GM18870 (cell line): ENCODE measurements around the gene DDIT4.

Experiments
- ATAC-seq: cut with Tn5 transposase; IDR thresholded peaks from one replicate; pipeline ENCODE4 v1.9.1; 2021; ENCODE audit warnings: moderate library complexity; ENCODE audit not compliant: unreplicated experiment

The DDIT4 gene

DNA sequence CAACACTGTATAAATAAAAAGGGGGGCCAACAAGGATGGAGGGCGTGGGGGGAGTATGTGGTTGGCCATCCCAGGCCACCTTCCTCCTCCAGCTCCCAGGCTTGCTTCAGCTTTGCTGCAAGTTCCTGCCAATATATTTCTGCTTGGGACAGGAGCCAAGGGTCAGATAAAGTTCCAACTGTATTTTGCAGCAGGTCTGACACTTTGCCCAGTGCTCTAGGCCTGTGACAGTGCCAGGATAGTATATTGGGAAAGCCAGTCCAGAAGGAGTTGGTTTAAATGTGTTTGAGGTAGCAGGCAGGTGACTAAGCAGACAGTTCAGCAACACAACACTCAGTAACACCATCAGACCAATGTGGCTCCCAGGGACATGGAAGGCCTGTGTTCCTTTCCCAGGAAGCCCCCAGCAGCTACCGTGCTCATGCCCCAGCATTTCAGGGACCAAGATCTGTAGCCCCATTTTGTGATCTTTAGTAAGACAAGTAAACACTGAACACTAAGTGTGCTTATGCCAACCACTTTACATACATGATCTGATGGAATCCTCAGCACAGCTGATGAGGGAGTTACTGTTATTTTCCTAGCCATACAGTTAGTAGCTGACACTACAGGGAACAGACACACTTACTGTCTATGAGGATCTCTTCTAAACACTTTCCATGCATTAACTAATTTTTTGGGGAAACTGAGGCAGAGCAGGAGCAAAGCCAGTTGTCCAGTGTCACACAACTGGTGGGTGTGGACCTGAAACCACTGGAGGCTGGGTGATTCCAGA is 42.1 kb downstream of the DDIT4 start:
- ATAC-seq: no peak

- no peak for ATAC-seq
Observed at GRCh38 chr10:72316386-72316700, 42.6 kb downstream of the DDIT4 start.

- no peak for ATAC-seq
Observed at GRCh38 chr10:72316748-72317435, 43.2 kb downstream of the DDIT4 start.

- ATAC-seq: no peak
Observed at GRCh38 chr10:72318418-72319262, 44.9 kb downstream of the DDIT4 start.

DNA sequence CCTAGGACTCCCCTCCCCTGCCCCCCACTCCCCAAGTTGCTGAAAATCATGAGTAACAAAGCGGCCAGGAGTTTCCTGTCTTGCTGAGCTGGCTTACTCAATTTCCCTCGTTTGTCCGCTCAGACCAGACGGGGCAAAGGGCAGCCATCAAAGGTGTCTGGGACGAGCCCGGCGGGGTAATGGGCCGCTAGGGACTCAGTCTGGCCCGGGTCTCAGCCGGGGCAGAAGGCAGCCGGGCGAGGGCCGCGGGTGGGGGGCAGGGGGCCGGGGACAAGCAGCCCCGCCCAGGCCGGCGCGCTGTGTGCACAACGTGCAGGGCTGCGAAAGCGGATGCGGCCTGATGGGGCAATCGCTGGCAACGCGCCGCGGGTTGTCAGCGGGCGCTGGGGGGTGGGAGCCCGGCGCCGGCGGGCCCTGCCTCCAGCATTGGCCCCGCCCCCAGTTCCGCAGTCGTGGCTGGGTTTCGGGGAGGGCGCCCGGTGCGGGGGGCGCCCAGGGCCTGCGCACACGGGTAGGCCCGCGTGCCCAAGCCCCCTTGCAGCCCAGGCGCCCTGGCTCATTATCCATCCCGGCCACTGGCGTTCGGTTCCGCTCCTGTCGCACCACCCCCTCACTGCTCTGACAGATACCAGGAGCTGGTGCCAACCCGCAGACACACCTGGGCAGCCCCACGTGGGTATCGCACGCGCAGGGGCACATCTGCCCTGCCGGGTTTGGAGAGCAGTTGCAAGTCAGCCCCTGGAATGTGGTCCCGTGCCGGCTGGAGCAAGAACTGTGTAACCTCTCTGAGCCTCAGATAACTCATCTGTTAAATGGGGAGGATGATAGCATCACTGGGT is 45.9 kb downstream of the DDIT4 start:
- peak; percentile 26 for ATAC-seq

DNA sequence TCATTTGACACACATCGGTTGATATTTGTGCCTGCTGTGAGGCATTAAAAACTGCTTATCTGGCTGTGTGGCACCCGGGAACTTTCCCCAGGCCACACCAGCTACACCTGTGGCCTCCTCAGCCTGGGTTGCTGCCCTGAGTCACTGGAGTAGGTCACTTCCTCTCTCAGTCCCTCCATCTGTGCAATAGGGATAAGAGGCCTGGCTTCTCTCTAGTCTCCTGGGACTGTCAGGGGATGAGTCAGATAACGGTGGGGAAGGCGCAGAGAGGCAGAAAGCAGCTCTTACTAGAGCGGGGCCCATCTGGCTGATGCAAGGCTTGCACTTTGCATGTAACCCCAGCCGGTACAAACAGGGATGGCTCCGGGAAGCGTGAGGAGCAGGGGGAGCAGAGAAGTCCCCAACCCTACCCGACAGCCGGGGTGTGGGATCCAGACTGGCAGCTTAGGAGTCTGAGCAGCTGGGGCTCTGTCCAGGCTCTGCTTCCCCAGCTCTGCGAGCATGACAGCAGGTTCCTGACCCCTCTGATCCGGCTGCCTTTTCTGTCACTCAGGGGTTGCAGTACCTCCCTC is 47.0 kb downstream of the DDIT4 start:
- ATAC-seq: peak; percentile 77

DNA sequence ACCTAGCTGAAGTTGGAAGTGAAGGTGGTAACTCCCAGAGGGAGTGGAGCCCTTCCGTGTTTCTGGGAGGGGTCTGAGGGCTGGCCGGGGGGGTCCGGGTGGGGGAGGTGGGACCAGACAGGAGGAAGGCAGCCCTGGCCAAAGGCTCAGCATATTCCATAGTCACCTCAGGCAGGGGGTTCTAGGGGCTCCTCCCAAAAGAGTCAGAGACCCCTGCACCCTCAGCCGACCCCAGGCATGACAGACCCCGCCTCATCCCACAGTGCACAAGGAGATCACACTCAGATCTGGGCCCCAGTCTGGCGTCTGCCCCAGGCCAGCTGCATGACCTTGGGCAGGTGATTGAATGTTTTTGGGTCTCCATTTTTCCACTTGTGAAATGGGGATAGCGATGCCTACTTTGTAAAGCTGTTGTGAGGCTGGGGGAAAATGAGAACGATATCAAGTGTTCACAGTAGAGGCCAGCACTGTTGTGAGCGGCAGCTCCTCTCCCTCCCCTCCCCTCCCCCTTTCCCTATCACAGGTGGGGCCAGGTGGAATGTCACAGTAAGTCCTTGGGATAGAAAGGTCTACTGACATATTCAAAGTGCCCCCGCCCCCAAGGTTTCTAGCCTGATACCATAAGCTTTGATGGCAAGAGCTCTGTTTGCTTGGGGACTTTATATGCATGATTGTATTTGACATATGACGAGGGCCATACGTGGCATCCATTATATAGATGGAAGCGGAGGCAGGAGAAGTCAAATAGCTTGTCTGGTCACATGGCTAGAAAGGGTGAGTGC is 47.7 kb downstream of the DDIT4 start:
- no peak for ATAC-seq

GRCh38 chr10:72322030-72322279 is 48.2 kb downstream of the DDIT4 start:
- no peak for ATAC-seq

DNA sequence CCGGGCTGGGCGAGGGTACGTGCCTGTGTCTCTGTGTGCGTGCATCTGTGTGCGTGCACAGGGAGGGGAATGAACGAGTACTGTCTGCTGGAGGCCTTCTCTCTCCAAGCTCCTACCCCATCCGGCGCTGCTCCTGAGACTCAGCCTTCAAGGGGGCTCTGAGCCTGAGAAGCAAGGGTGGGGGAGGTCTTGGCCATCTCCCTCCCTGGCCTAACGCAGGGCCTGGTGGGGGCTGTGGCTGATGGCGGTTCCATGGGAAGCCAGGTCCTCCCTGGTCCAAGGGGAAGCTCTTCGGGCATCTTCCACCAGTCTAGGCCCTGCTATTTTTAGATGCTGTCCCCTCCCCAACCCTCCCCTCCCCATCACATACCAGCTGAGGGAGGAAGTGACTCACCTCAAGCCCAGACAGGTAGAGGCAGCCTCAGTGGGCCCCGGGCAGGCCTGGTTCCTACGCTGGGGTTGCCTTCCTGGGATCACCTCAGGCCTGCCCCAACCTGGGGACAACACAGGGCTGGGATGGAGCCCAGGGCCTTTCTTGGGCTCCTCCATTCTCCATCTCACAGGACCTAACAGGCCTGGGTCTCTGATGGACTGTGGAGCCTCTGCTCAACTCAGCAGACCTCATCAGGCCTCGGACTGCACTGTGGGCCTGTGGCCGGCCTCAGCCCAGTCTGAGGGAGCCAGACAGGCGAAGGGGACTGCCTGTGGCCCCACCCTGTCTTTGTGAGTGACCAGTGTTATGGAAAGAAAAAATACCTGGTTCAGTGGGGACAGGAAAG is 48.7 kb downstream of the DDIT4 start:
- ATAC-seq: no peak

DNA sequence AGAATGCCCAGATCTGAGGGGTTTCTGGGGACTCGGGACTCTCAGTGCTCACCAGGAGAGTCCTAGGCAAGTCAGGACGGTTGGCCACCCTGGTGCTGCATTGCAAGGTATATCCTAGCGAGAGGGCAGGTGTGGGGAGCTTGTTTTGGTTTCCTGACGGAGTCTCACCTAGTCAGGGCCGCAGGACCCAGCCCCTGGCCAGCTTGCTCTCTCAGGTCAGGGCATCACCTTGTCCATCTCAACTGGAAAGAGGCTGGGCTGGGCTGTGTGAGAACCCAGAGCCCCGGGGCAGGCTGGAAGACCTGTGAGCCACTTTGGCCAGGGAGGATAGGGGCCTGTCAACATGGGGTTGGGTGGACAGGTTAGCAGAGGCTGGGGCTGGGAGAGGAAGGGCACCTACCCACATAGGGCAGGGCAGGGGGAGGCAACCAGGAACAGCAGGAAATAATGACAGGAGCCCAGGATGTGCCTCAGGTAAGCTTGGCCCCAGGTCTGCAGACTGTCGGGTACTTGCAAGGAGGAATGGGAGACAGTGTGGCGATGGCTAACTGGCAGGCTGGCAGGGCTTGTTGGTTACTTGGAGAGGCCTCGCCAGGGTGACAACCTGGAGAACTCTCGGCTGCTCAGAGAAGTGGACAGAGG is 49.5 kb downstream of the DDIT4 start:
- no peak for ATAC-seq

- ATAC-seq: no peak
Observed at GRCh38 chr10:72323771-72324191, 50.1 kb downstream of the DDIT4 start.
